Stimulated activated CD4-positive, alpha-beta T cell treated with anti-CD3 and anti-CD28 coated beads, TNF-alpha, amount 100 ng/mL, for 1 hour (primary cell): ENCODE results near the gene ZFP57.

Experiments
- DNase-seq, 3 donors: peaks; one replicate each; pipeline ENCODE4 v3.0.0-alpha.2; 2020; ENCODE audit warnings: low read depth in 3 of 3, low spot score in 1 of 3

ZFP57 gene

GRCh38 chr6:29680904-29681303 is at the start of gene ZFP57:
Gene ZFP57 (minus strand): TSS chr6:29681152. CDS start chr6:29677003, 4,149 bp downstream.
- DNase-seq, result no peak

GRCh38 chr6:29730575-29731126 is 49.7 kb upstream of the ZFP57 start:
- no peak for DNase-seq

- no peak for DNase-seq
Measured at GRCh38 chr6:29729774-29730328, 48.9 kb upstream of the ZFP57 start.

- no peak for DNase-seq
Measured at GRCh38 chr6:29728875-29729270, 47.9 kb upstream of the ZFP57 start.

GRCh38 chr6:29728173-29728874 is 47.4 kb upstream of the ZFP57 start:
- no peak for DNase-seq

- DNase-seq, result no peak
Measured at GRCh38 chr6:29727637-29728036, 46.7 kb upstream of the ZFP57 start.

- DNase-seq, result no peak
Measured at GRCh38 chr6:29726571-29727194, 45.7 kb upstream of the ZFP57 start.

GRCh38 chr6:29726001-29726400 is 45.0 kb upstream of the ZFP57 start:
- DNase-seq, result no peak

- DNase-seq, result no peak
Measured at GRCh38 chr6:29724937-29725869, 44.3 kb upstream of the ZFP57 start.

GRCh38 chr6:29723666-29724588 is 43.0 kb upstream of the ZFP57 start:
- peak; percentile 56 to 90 (median 66) for DNase-seq

- DNase-seq, result peak; percentile 62 to 74 (median 66)
Measured at GRCh38 chr6:29723262-29723665, 42.3 kb upstream of the ZFP57 start, which contains the start of gene HLA-F. Gene HLA-F (plus strand): TSS chr6:29723434. CDS start chr6:29723464, 30 bp downstream.

- no peak for DNase-seq
Measured at GRCh38 chr6:29720863-29721262, 39.9 kb upstream of the ZFP57 start.

- no peak for DNase-seq
Measured at GRCh38 chr6:29710281-29710941, 29.5 kb upstream of the ZFP57 start.

- DNase-seq, result no peak
Measured at GRCh38 chr6:29709188-29709587, 28.2 kb upstream of the ZFP57 start.

GRCh38 chr6:29708432-29709179 is 27.7 kb upstream of the ZFP57 start:
- peak in 2 of 3 donors; percentile 28 to 35 for DNase-seq

GRCh38 chr6:29705389-29706231 is 24.7 kb upstream of the ZFP57 start:
- DNase-seq, result no peak

- DNase-seq, result peak; percentile 49 to 75 (median 61)
Measured at GRCh38 chr6:29702519-29703103, 21.7 kb upstream of the ZFP57 start.
